BLaER1 (cell line): Measurements from ENCODE around the gene RGSL1.

ENCODE experiments used
- H3K27ac ChIP-seq: shearing (Covaris generic); formaldehyde crosslinking; 2 replicates; pipeline ENCODE4 v1.8.1; 2022
- H3K27me3 ChIP-seq: shearing (Covaris generic); formaldehyde crosslinking; 2 replicates; pipeline ENCODE4 v1.8.1; 2022
- H3K36me3 ChIP-seq: shearing (Covaris generic); formaldehyde crosslinking; 2 replicates; pipeline ENCODE4 v1.8.1; 2022
- H3K4me1 ChIP-seq: shearing (Covaris generic); formaldehyde crosslinking; 2 replicates; pipeline ENCODE4 v1.8.1; 2022
- H3K4me2 ChIP-seq: shearing (Covaris generic); formaldehyde crosslinking; 2 replicates; pipeline ENCODE4 v1.8.1; 2022
- H3K4me3 ChIP-seq: shearing (Covaris generic); formaldehyde crosslinking; 2 replicates; pipeline ENCODE4 v1.8.1; 2022
- H3K9ac ChIP-seq: shearing (Covaris generic); formaldehyde crosslinking; 2 replicates; pipeline ENCODE4 v1.8.1; 2022
- H3K9me3 ChIP-seq: shearing (Covaris generic); formaldehyde crosslinking; 2 replicates; pipeline ENCODE4 v1.8.1; 2022
- H4K20me1 ChIP-seq: shearing (Covaris generic); formaldehyde crosslinking; 2 replicates; pipeline ENCODE4 v1.8.1; 2022
- Cebpa-rat ChIP-seq: shearing (Covaris generic); IDR thresholded peaks from 2 replicates; pipeline ENCODE4 v1.8.1; 2022

Gene RGSL1

DNA sequence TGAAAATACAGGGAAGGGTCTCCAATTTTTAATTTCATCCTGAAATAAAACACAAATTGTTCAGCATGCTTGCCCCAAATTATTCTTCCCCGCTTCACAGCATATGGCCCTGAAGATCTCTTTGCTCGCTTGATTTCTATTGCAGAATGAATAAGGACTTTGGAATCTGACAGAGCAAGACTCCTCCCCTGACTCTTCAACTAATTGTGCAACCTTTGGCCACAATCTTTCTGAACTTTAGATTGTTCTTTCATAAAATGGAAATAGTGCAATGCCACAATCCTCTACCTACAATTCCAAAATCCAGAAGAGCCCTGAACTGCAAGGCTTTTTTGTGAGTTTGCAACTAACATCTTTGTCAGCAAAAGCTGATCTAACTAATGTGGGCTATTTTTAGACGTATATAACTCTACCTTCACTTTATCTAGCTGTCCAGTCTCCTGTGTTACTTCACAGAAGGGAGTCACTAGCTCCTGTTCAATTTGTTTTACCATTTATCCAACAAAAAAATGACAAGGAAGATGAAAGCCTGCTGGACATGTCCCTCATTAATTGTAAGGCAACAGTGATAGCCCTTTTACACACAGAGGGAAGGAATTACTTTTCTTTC lies 125.7 kb downstream of the RGSL1 start:
- Histone ChIP-seq H4K20me1 (no peaks in the 10 kb centered on the region), H3K4me1 (peaks cover 12% of the 10 kb centered on the region), H3K4me3 (no peak overlapping the region), H3K9ac (no peak overlapping the region), H3K36me3 (peaks cover 46% of the 10 kb centered on the region), H3K4me2 (no peak overlapping the region), H3K27me3 (no peaks in the 10 kb centered on the region), H3K9me3 (0 out of 2 replicates have a peak, but pooled peaks cover 9% of the 10 kb centered on the region), H3K27ac (no peak overlapping the region)
- TF ChIP-seq Cebpa-rat: no peak

DNA sequence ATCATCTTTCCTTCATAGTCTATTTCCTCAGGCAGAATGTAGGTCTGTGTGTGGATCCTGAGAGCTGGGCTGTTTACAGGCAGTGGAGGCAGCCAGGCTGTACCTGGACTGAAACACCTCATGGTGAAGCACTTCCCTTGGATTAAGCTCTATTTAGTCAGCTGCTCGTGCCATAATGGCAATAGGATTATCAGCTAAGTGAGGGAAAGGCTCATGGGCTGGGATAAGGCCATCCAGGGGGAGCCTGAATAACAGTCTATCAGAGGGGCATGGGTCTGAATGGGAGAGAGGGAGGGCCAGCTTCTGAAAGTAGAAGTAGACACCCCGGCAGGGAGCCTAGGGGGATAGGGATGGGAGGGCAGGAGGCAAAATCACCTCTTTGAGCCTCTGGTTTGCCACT lies 130.8 kb downstream of the RGSL1 start:
- Histone ChIP-seq H3K9ac (no peak overlapping the region), H3K9me3 (no peaks in the 10 kb centered on the region), H3K27ac (no peak overlapping the region), H3K36me3 (peaks cover 77% of the 10 kb centered on the region), H3K4me3 (no peak overlapping the region), H4K20me1 (no peaks in the 10 kb centered on the region), H3K27me3 (no peaks in the 10 kb centered on the region), H3K4me2 (no peak overlapping the region), H3K4me1 (peaks cover 29% of the 10 kb centered on the region)
- no peak for TF ChIP-seq Cebpa-rat

DNA sequence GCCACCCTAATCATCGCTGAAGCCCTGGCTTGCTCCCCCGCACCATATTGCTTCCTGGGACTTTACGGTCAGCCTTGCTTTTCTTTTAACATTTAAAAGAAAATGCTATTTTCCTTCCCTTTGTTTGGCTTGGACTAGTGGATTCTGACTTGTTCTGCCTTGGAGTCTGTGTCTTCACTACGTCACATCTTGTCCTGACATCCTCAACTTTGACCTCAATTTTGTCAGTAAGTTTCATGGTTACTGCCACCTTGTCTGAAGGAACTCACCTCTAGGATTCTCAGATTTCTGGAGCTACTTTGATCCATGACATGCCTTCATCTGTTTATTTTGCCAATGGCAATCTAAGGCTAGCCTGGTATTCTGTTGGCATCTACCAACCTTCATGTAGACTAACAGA lies 134.8 kb downstream of the RGSL1 start:
- peaks cover 68% of the 10 kb centered on the region for H3K36me3 ChIP-seq
- no peak overlapping the region for H3K4me3 ChIP-seq
- H4K20me1 ChIP-seq: no peaks in the 10 kb centered on the region
- peak overlapping the region; percentile 6; the same call in 1 of the 2 replicates for H3K4me2 ChIP-seq
- peaks cover 6% of the 10 kb centered on the region for H3K9me3 ChIP-seq
- peaks cover 39% of the 10 kb centered on the region for H3K4me1 ChIP-seq
- no peak overlapping the region for H3K9ac ChIP-seq
- TF ChIP-seq Cebpa-rat: no peak
- H3K27me3 ChIP-seq: no peaks in the 10 kb centered on the region
- no peak overlapping the region for H3K27ac ChIP-seq

DNA sequence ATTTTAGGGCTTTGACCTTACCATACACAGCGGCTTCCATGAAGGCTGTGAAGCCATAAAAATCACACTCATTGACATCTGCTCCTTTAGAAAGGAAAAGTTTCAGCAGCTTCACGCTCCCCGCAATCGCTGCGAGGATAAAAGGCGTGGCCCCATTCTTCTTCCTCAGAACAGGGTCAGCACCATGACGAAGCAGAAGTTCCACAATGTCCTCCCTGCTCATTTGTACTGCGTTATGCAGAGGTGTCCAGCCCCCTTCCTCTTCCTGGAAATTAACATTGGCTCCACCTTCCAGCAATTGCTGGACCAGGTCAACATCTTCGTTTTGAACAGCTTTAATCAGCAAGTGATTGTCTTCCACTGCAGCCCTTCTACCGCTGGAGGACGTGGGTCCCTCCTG lies 136.4 kb downstream of the RGSL1 start:
- H3K36me3 ChIP-seq: peaks cover 52% of the 10 kb centered on the region
- TF ChIP-seq Cebpa-rat: no peak
- no peaks in the 10 kb centered on the region for H3K27me3 ChIP-seq
- H3K4me1 ChIP-seq: peaks cover 40% of the 10 kb centered on the region
- no peak overlapping the region for H3K4me3 ChIP-seq
- H4K20me1 ChIP-seq: no peaks in the 10 kb centered on the region
- no peak overlapping the region for H3K27ac ChIP-seq
- H3K9me3 ChIP-seq: peaks cover 6% of the 10 kb centered on the region
- H3K4me2 ChIP-seq: no peak overlapping the region
- H3K9ac ChIP-seq: no peak overlapping the region

DNA sequence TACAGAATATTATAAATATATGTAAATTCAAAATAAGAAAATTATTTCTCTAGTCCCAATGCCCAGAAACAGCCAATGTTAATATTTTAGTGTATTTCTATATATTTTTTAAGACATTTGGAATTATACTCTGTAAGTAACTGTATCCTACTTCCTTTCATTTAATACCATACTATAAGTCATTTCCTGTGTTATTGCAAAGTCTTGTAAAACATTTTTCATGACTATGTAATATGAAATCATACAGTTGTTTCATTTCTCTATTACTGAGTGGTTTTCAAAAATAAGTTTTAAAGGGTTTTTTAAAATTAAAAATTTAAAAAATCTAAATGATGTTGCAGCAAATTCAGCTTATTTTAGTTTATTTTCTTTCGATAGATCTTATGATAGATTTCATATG lies 137.1 kb downstream of the RGSL1 start:
- no peaks in the 10 kb centered on the region for H3K27me3 ChIP-seq
- no peak overlapping the region for H3K27ac ChIP-seq
- no peak for TF ChIP-seq Cebpa-rat

DNA sequence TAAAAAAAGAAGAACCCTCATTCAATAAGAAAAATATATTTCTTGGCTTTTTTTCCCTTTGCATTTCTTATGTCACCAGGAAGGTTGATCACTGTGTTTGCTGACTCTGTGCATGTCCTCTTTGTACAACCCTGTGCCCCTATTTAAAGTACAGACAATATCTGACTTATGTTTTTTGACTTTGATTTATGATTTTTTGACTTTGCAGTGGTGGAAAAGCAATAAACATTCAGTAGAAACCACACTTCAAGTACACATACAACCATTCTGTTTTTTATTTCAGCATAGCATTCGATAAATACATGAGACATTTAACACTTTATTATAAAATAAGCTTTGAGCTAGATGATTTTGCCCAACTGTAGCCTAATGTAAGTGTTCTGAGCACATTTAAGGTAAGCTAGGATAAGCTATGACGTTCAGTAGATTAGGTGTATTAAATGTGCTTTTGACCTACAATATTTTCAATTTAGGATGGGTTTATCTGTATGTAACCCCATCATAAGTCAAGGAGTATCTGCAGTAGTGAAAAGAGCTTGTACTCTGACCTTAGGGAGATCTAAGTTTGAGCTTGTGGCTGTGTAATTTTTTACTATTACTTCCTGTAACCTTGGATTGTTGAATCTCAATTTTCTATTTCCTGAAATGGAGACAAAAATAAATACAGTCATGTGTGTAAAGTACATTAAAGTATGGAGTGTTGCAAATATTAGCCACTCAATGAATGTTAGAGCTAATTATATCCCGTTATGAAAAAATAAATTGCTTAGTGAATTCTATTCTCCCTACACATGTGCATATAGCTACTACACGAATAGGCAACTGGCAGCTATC lies 137.9 kb downstream of the RGSL1 start:
- peak overlapping the region; percentile 77 for H3K4me3 ChIP-seq
- TF ChIP-seq Cebpa-rat: no peak
- H3K27ac ChIP-seq: peak overlapping the region; percentile 92
- H3K9ac ChIP-seq: peak overlapping the region; percentile 85
- H3K36me3 ChIP-seq: peaks cover 37% of the 10 kb centered on the region
- no peaks in the 10 kb centered on the region for H4K20me1 ChIP-seq
- H3K9me3 ChIP-seq: peaks cover 6% of the 10 kb centered on the region
- no peaks in the 10 kb centered on the region for H3K27me3 ChIP-seq
- H3K4me2 ChIP-seq: peak overlapping the region; percentile 79
- H3K4me1 ChIP-seq: peaks cover 40% of the 10 kb centered on the region

More for the DNA sequence above, 137.1 kb downstream of the RGSL1 start:
- Histone ChIP-seq H3K4me3 (no peak overlapping the region), H4K20me1 (no peaks in the 10 kb centered on the region), H3K9ac (no peak overlapping the region), H3K36me3 (peaks cover 45% of the 10 kb centered on the region), H3K4me2 (no peak overlapping the region), H3K9me3 (peaks cover 6% of the 10 kb centered on the region), H3K4me1 (peaks cover 40% of the 10 kb centered on the region)

DNA sequence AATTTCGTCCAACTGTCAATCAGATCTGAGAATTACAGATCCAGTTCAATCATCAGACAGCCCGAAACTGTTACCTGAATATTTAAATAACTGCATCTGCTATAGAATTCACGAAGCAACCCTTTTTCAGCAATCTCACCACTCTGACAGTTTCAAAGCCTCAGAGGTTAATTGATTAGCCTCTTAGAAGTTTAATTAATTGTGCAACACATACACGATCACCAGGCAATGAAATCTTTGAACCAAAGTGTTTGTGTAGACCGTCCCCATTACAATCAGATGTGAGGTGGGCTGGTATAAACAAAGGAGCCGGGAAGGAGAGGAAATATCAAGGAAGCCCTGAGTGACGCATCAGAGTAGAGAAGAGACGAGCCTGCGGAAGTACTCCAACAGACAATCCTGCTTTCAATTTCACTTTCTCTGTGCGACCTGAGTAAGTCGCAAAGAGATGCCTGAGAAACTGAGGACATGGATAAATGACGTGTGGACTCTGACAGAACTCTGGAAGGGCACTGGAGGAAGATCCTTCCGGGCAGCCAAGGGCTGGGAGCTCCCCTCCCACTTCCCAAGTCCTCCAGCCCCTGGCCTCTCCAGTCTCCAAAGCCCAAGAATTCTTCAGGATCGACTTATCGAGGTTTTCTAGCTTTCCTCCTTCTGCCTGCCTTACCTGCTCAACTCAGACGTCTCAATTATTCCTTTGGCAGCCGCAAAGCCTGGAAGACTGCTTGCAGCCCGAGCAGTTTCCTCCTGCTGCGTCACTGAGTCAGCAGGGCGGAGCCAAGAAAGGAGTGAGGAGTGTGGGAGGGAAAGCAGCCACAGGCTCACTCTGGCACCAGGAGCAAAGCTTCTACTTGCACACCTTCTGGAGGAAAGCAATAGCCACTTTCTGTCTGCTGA lies 138.8 kb downstream of the RGSL1 start, which contains the start of gene RNASEL:
Gene RNASEL, minus strand, starts transcription at position 757 of the 897 bp plus-strand sequence. CDS start 2,450 bp downstream, outside the sequence.
- Histone ChIP-seq H4K20me1 (no peaks in the 10 kb centered on the region), H3K4me2 (peak within 1 kb of the TSS; percentile 79), H3K9ac (peak within 1 kb of the TSS; percentile 85), H3K27ac (peak within 1 kb of the TSS; percentile 92), H3K27me3 (no peaks in the 10 kb centered on the region), H3K4me3 (peak within 1 kb of the TSS; percentile 77), H3K9me3 (peaks cover 6% of the 10 kb centered on the region), H3K4me1 (peaks cover 34% of the 10 kb centered on the region), H3K36me3 (peaks cover 28% of the 10 kb centered on the region)
- no peak for TF ChIP-seq Cebpa-rat

DNA sequence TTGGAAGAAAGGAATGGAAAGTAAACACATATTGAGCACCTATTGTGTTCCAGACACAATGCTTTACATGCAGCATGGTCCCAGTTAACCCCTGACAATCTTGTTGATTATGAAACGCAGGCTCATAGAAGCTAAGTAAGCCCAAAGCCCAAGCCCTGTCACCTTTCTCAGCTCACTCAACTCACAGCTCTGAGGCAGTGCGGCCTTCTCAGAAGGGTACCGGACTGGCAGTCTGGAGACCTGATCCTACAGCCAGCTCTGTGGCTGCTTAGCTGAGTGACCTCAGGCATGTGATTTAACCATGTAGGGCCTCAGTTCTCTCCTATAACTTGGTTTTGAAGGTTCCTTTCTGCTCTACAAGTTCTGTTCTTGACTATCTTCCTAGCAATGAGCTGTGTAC lies 139.6 kb downstream of the RGSL1 start:
- no peak for TF ChIP-seq Cebpa-rat
- H3K4me1 ChIP-seq: peaks cover 26% of the 10 kb centered on the region
- peak overlapping the region; percentile 77 for H3K4me3 ChIP-seq
- H3K36me3 ChIP-seq: peaks cover 22% of the 10 kb centered on the region
- no peak overlapping the region for H3K9ac ChIP-seq
- H4K20me1 ChIP-seq: no peaks in the 10 kb centered on the region
- H3K27ac ChIP-seq: peak overlapping the region; percentile 92; the same call in 1 of the 2 replicates
- H3K4me2 ChIP-seq: peak overlapping the region; percentile 79
- H3K27me3 ChIP-seq: no peaks in the 10 kb centered on the region
- peaks cover 6% of the 10 kb centered on the region for H3K9me3 ChIP-seq

DNA sequence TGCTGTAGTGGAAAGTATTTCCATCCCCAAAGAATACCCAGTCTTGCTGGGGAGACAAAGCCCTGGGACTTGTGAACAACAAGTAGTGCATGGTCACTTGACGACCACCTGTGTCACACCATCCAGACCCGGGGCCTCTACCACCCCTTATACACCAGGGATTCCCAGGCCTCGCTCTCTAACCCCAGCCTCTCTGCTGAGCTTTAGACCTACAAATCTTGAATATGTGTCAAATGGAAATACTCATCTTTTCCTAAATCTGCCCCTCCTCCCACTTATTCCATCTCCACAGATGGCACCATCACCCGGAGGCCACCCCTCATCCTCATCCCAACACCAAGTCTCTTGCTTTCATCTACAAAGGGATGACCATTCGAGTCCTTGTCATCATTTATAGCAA lies 140.0 kb downstream of the RGSL1 start:
- Histone ChIP-seq H3K4me3 (no peak overlapping the region), H3K9ac (no peak overlapping the region), H3K9me3 (peaks cover 6% of the 10 kb centered on the region), H3K4me1 (peaks cover 22% of the 10 kb centered on the region), H3K36me3 (peaks cover 18% of the 10 kb centered on the region), H3K4me2 (0 out of 2 replicates have a peak overlapping the region, but pooled peaks have one; percentile 79), H3K27ac (peak overlapping the region; percentile 92; the same call in 1 of the 2 replicates), H3K27me3 (no peaks in the 10 kb centered on the region), H4K20me1 (no peaks in the 10 kb centered on the region)
- TF ChIP-seq Cebpa-rat: no peak
